ENCODE results near the gene NENF. TPM values are rescaled to one million over a fixed set of nuclear protein-coding genes. Genes with fewer than 3 reads are reported as not detected.

Gene NENF
- total and polyA plus RNA-seq, 10 of the 15 experiments (the other 5 are each of a cell fraction or from before 2014, with no cell fraction given), result 5.1 to 83.4 (median 42.7) TPM

DNA sequence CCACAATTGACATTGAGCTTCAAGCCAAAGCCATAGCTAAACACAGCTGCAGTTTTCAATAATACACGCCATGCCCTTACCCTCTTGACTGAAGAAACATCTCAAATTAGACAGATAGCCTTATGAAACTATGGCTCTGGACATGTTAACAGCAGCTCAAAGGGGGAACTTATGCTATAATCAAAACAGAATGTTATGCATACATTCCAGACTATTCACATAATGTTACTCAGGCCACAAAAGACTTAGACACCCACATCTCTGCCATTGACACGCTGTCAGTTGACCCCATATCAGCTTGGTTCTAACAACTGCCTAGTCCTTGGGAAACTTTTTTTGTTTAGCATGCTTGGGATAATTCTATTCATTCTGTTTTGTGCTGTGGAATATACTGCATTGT lies 2.3 kb upstream of the NENF start (continued):
- TF ChIP-seq, protein P1, sequence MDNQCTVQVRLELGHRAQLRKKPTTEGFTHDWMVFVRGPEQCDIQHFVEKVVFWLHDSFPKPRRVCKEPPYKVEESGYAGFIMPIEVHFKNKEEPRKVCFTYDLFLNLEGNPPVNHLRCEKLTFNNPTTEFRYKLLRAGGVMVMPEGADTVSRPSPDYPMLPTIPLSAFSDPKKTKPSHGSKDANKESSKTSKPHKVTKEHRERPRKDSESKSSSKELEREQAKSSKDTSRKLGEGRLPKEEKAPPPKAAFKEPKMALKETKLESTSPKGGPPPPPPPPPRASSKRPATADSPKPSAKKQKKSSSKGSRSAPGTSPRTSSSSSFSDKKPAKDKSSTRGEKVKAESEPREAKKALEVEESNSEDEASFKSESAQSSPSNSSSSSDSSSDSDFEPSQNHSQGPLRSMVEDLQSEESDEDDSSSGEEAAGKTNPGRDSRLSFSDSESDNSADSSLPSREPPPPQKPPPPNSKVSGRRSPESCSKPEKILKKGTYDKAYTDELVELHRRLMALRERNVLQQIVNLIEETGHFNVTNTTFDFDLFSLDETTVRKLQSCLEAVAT (IDR thresholded peaks at IDR 0.05), result no peak
- no peak for TF ChIP-seq SREBF1 (IDR thresholded peaks at IDR 0.05; ENCODE audit: low read length)
- TF ChIP-seq PAX5 (IDR thresholded peaks at IDR 0.05; ENCODE audit: borderline replicate concordance, low read depth, low read length), result no peak

DNA sequence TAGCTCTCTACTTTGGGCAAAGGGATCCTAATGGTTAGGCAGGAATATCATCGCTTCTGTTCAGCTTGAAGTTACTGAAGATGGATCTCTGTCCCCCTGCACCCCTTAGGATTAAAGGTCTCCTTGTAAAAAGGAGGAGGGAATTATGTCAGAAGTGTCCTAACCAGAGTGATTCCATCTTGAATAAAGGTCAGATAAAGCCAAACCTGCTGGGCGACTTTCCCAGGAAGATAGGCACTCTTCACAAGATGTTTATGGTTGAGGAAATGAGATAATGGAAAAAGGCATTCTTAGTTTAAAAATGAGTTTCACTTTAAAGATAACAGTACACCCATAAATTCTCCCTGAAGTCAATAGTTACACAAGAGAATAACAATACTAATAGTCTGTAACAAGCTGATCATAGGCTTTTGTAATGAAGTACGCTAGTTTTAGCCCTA lies 1.7 kb upstream of the NENF start:
- no TSS peak for BruUV-seq (replicated peaks)
- Histone ChIP-seq H3K9me3 (replicated peaks; ENCODE audit: control insufficient read depth, insufficient read depth, low read length) (no peaks in the 10 kb centered on the region), H3K79me2 (ENCODE audit: control insufficient read depth, insufficient read depth, low read length) (peaks cover 4% of the 10 kb centered on the region), H4K20me1 (ENCODE audit: control insufficient read depth, insufficient read depth) (no peaks in the 10 kb centered on the region), H3K4me3 (no peak overlapping the region), H3K4me1 (ENCODE audit: control insufficient read depth, insufficient read depth, low read length) (peaks cover 11% of the 10 kb centered on the region), H3K36me3 (ENCODE audit: control insufficient read depth in 2 of 2, insufficient read depth in 2 of 2, low read length in 1 of 2) (no peaks in the 10 kb centered on the region), H3K4me2 (ENCODE audit: control insufficient read depth, insufficient read depth) (no peak overlapping the region), H3K27ac (ENCODE audit: control insufficient read depth, insufficient read depth) (no peak overlapping the region), H3K9ac (ENCODE audit: control insufficient read depth, insufficient read depth, low read length) (no peak overlapping the region), H2AFZ (ENCODE audit: control insufficient read depth, low read depth, low read length) (no peak overlapping the region), H3K27me3 (replicated peaks in 1 of 2; ENCODE audit: control insufficient read depth in 2 of 2, insufficient read depth in 2 of 2, low read length in 1 of 2) (no peaks in the 10 kb centered on the region)
- ChIA-PET POLR2A (interaction anchor here (0.6 kb wide), 1 partner anchor 145 kb away, joined by 7 read pairs; no protein-coding TSS in a partner anchor), SMC1A (ENCODE audit: uncharacterized antibody, unreplicated experiment) (interaction anchor here (0.6 to 2.4 kb wide), 6 partner anchors 8 to 497 kb away, joined by 3 to 8 read pairs (median 4); partner anchors contain the start of gene PACC1), RAD21 (ENCODE audit: unreplicated experiment) (interaction anchor here (0.5 to 2.9 kb wide), 2 partner anchors 25 to 200 kb away, joined by 3 to 10 read pairs; no protein-coding TSS in a partner anchor), CTCF (interaction anchor here (1.5 to 1.6 kb wide), 2 partner anchors 25 to 75 kb away, joined by 3 to 11 read pairs; no protein-coding TSS in a partner anchor)
- ATAC-seq (no peak), FAIRE-seq (no peak), DNase-seq (ENCODE audit: low read depth, low spot score) (no peak)
- in situ Hi-C loops (cut with MboI) (no loop called here), intact Hi-C loops (cut with micrococcal nuclease; ENCODE audit: unreplicated experiment) (no loop called here)
- WGBS (ENCODE audit: insufficient coverage, insufficient replicate concordance, low lambda C conversion rate, missing lambda C conversion rate), result 95% methylated on average over 3 of the region's 3 CpGs
- TF ChIP-seq RBBP5 (conservative IDR thresholded peaks at IDR 0.05) (no peak), SMARCA5 (IDR thresholded peaks at IDR 0.05) (no peak), SRF (IDR thresholded peaks at IDR 0.05; ENCODE audit: low read depth in 2 of 2, low read length in 2 of 2) (no peak), CHD2 (IDR thresholded peaks at IDR 0.05; ENCODE audit: borderline replicate concordance, low read depth, low read length) (no peak), STAT1 (conservative IDR thresholded peaks at IDR 0.05) (no peak), GATAD2B (conservative IDR thresholded peaks at IDR 0.05; ENCODE audit: low read depth) (no peak), RFX5 (IDR thresholded peaks at IDR 0.05; ENCODE audit: low read depth, low read length) (no peak), MTA3 (IDR thresholded peaks at IDR 0.05; ENCODE audit: borderline replicate concordance, low read length) (no peak), KAT2A (conservative IDR thresholded peaks at IDR 0.05; ENCODE audit: control insufficient read depth, low read depth, low read length) (no peak)
- TF ChIP-seq, protein P2, sequence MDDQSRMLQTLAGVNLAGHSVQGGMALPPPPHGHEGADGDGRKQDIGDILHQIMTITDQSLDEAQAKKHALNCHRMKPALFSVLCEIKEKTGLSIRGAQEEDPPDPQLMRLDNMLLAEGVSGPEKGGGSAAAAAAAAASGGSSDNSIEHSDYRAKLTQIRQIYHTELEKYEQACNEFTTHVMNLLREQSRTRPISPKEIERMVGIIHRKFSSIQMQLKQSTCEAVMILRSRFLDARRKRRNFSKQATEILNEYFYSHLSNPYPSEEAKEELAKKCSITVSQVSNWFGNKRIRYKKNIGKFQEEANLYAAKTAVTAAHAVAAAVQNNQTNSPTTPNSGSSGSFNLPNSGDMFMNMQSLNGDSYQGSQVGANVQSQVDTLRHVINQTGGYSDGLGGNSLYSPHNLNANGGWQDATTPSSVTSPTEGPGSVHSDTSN (IDR thresholded peaks at IDR 0.05; ENCODE audit: insufficient replicate concordance, low read depth, low read length), result no peak

All from GM12878 (cell line).